ENCODE data around the gene NALCN. TPM values are rescaled to one million over a fixed set of nuclear protein-coding genes. Genes with fewer than 3 reads are reported as not detected.

NALCN gene
- total and polyA plus RNA-seq, 10 of the 15 experiments (the other 5 are each of a cell fraction or from before 2014, with no cell fraction given) = under 0.01 TPM; not detected in 9

DNA sequence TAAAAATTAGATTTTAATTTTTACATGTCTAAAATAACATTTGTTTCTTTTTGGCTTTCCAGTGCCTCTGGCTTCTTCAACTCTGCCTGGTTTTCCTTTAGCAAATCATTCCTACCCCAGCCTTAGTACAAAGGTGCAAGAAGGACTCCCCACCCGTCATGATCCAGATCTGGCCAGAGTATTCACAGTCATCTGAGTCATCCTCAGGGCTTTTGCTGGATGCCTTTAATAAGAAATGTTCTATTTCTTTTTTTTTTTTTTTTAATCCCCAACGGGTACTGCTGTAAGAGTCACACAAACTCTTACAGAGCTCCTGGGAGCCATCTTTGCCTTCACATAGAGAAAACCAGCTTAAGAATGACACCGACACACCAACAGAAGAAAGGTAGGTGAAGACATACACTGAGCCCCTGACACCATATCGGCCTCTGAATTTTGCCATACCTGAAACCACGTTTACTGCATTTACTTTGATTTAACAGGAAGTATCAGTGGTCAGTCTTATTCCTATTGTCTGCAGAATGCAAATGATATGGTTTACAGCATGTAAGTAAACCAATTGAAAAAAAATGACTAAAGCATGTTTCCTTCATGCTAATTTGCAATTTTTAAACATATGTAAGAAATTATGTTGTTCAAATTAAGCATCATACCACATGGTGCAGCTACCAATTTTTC lies 184.4 kb downstream of the NALCN start (continued):
- TF ChIP-seq, protein P1, sequence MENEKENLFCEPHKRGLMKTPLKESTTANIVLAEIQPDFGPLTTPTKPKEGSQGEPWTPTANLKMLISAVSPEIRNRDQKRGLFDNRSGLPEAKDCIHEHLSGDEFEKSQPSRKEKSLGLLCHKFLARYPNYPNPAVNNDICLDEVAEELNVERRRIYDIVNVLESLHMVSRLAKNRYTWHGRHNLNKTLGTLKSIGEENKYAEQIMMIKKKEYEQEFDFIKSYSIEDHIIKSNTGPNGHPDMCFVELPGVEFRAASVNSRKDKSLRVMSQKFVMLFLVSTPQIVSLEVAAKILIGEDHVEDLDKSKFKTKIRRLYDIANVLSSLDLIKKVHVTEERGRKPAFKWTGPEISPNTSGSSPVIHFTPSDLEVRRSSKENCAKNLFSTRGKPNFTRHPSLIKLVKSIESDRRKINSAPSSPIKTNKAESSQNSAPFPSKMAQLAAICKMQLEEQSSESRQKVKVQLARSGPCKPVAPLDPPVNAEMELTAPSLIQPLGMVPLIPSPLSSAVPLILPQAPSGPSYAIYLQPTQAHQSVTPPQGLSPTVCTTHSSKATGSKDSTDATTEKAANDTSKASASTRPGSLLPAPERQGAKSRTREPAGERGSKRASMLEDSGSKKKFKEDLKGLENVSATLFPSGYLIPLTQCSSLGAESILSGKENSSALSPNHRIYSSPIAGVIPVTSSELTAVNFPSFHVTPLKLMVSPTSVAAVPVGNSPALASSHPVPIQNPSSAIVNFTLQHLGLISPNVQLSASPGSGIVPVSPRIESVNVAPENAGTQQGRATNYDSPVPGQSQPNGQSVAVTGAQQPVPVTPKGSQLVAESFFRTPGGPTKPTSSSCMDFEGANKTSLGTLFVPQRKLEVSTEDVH (IDR thresholded peaks at IDR 0.05; ENCODE audit: low read depth, partially characterized antibody) = no peak
- TF ChIP-seq IKZF1 (conservative IDR thresholded peaks at IDR 0.05) = no peak
- TF ChIP-seq FOS (IDR thresholded peaks at IDR 0.05; ENCODE audit: borderline replicate concordance, extremely low read depth, insufficient read length) = no peak
- TF ChIP-seq PAX5 (IDR thresholded peaks at IDR 0.05; ENCODE audit: borderline replicate concordance, low read depth, low read length) = no peak

DNA sequence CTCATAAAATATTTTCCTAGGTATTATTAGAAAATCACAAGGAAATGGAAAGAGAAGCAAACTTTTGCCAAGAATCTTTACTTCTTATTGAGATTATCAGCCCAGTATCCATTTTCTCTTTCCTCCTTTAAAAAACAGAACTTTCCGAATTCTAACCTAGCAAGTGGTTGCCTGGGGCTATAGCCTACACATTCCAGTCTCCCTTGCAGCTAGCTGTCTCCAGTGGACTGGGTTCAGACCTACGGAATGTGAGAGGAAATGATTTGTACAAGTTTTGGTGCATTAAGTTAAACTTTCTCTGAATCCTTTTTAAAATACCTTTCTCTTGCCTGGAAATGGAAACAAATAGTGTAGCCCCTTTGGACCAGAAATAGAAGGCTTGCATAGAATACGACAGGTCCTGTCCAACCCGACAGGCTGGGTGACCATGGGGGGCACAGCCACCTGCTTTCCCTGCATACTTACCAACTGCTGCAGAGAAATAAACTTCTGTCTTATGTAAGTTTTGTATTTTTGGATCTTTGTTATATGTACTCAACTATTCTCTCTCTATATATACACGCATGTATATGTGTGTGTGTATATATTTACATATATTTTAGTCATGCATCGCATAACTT lies 185.9 kb downstream of the NALCN start:
- BruUV-seq (replicated peaks) = no TSS peak
- no peaks in the 10 kb centered on the region for H3K27me3 ChIP-seq (replicated peaks in 1 of 2; ENCODE audit: control insufficient read depth in 2 of 2, insufficient read depth in 2 of 2, low read length in 1 of 2)
- no peak overlapping the region for H2AFZ ChIP-seq (ENCODE audit: control insufficient read depth, low read depth, low read length)
- CTCF ChIA-PET = no interaction called here
- H3K9ac ChIP-seq (ENCODE audit: control insufficient read depth, insufficient read depth, low read length) = no peak overlapping the region
- H3K4me3 ChIP-seq = no peak overlapping the region
- H3K36me3 ChIP-seq (ENCODE audit: control insufficient read depth in 2 of 2, insufficient read depth in 2 of 2, low read length in 1 of 2) = no peaks in the 10 kb centered on the region
- H3K9me3 ChIP-seq (replicated peaks; ENCODE audit: control insufficient read depth, insufficient read depth, low read length) = no peaks in the 10 kb centered on the region
- ATAC-seq (no peak), DNase-seq (ENCODE audit: low read depth, low spot score) (no peak), FAIRE-seq (no peak)
- 27% methylated on average over 6 of the region's 6 CpGs for WGBS (ENCODE audit: insufficient coverage, insufficient replicate concordance, low lambda C conversion rate, missing lambda C conversion rate)
- RAD21 ChIA-PET (ENCODE audit: unreplicated experiment) = no interaction called here
- no peaks in the 10 kb centered on the region for H3K79me2 ChIP-seq (ENCODE audit: control insufficient read depth, insufficient read depth, low read length)
- no peak for TF ChIP-seq TCF3 (IDR thresholded peaks at IDR 0.05; ENCODE audit: borderline replicate concordance, insufficient read depth, low read depth, low read length)
- POLR2A ChIA-PET = no interaction called here
- no peaks in the 10 kb centered on the region for H3K4me1 ChIP-seq (ENCODE audit: control insufficient read depth, insufficient read depth, low read length)
- SMC1A ChIA-PET (ENCODE audit: uncharacterized antibody, unreplicated experiment) = no interaction called here
- H4K20me1 ChIP-seq (ENCODE audit: control insufficient read depth, insufficient read depth) = no peaks in the 10 kb centered on the region
- in situ Hi-C loops (cut with MboI) = no loop called here
- H3K27ac ChIP-seq (ENCODE audit: control insufficient read depth, insufficient read depth) = no peak overlapping the region
- no peak overlapping the region for H3K4me2 ChIP-seq (ENCODE audit: control insufficient read depth, insufficient read depth)
- intact Hi-C loops (cut with micrococcal nuclease; ENCODE audit: unreplicated experiment) = no loop called here
